Measurements from ENCODE around the gene SRGN.

DNA sequence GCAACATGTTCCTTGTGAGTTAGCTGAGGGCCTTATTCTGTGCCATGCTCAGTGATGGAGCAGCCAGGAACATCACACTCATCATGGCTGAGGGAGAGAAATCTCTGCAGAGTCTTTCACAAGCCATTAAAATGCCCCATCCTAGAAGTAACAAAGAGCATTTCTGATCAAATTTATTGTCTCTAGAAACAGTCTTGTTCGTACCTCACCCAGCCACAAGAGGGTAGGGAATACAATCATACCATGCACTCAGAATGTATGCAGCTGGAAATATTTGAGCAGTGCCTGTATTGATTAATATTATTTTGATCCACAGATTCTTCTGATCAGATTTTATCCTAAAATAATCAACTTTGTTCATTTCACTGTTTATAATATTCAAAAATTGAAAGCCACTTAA, 53.4 kb downstream of the SRGN start:
- TF ChIP-seq, protein P1, sequence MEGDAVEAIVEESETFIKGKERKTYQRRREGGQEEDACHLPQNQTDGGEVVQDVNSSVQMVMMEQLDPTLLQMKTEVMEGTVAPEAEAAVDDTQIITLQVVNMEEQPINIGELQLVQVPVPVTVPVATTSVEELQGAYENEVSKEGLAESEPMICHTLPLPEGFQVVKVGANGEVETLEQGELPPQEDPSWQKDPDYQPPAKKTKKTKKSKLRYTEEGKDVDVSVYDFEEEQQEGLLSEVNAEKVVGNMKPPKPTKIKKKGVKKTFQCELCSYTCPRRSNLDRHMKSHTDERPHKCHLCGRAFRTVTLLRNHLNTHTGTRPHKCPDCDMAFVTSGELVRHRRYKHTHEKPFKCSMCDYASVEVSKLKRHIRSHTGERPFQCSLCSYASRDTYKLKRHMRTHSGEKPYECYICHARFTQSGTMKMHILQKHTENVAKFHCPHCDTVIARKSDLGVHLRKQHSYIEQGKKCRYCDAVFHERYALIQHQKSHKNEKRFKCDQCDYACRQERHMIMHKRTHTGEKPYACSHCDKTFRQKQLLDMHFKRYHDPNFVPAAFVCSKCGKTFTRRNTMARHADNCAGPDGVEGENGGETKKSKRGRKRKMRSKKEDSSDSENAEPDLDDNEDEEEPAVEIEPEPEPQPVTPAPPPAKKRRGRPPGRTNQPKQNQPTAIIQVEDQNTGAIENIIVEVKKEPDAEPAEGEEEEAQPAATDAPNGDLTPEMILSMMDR (IDR thresholded peaks at IDR 0.05) = no peak
- no peak for TF ChIP-seq POLR2A (IDR thresholded peaks at IDR 0.05)

Data from adrenal gland (tissue), 5 donors.